HFFc6 (cell line): Measurements from ENCODE around the gene MYBPHL. TPM values are rescaled to one million over a fixed set of nuclear protein-coding genes. Genes with fewer than 3 reads are reported as not detected.

ENCODE experiments used
- DNase-seq: peaks from one replicate; pipeline ENCODE4 v3.0.0-alpha.2; 2018
- H3K27ac Mint-ChIP-seq: 2 replicates; pipeline ENCODE4 v1.8.0; 2020; ENCODE audit warnings: mild to moderate bottlenecking, mixed read lengths
- H3K27me3 Mint-ChIP-seq: 2 replicates; pipeline ENCODE4 v1.8.0; 2021; ENCODE audit warnings: mild to moderate bottlenecking, moderate library complexity, mixed read lengths; ENCODE audit not compliant: insufficient read depth
- H3K36me3 Mint-ChIP-seq: 2 replicates; pipeline ENCODE4 v1.8.0; 2021; ENCODE audit warnings: low read depth, mixed read lengths
- H3K4me1 Mint-ChIP-seq: 2 replicates; pipeline ENCODE4 v1.8.0; 2020; ENCODE audit warnings: low read depth, mixed read lengths
- H3K4me3 Mint-ChIP-seq: 2 replicates; pipeline ENCODE4 v1.8.0; 2020; ENCODE audit warnings: mild to moderate bottlenecking, moderate library complexity, mixed read lengths
- H3K9me3 Mint-ChIP-seq: 2 replicates; pipeline ENCODE4 v1.8.0; 2020; ENCODE audit warnings: mild to moderate bottlenecking, mixed read lengths
- total RNA-seq, 6 experiments: library from RNA; stranded (reverse); fragmentation: NEBNext Ultra II Directional; extraction: Animal tissue kit (Norgen Biotek cat#: 25700); gene quantifications; 2 replicates in 1 of 6; 3 replicates in 5 of 6; pipeline ENCODE4 v1.2.3, GENCODE V29; 2021
- TF ChIP-seq, protein P1 (sequence below): fragments of 200-600 bp; sonication (generic); IDR thresholded peaks from 2 replicates; pipeline ENCODE4 v1.5.0; 2021; ENCODE audit warnings: antibody characterized with exemption, mild to moderate bottlenecking

Gene MYBPHL
- total RNA-seq, 6 experiments from 2014 or later = not detected

DNA sequence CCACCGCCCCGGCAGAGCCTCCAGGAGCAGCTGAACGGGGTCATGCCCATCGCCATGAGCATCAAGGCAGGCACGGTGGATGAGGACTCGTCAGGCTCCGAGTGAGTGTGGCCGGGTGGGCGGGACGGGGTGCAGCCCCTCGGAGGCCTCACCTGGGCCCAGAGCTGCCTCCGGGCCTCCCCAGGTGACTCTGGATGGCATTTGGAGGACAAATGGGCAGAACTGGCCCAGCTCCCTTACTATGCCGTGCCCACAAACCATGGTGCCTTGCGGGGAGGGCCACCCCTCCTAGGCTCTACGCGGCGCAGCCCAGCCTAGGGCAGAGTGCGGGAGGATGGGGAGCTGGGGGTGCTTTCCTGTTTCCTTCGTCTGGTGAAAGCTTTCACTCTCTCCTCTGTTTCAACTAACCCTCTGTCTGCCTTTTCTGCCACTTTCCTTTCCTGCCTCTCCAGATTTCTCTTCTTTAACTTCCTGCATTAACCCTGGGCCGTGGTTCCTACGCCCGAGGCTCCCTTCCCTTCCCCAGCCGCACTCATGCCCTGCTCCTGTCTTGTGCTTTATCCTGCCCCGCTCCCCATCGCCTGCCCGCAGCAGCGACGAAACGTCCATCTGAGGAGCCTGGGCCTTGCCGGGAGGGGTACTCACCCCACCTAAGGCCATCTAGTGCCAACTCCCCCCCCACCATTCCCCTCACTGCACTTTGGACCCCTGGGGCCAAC lies 33.1 kb downstream of the MYBPHL start:
- TF ChIP-seq, protein P1, sequence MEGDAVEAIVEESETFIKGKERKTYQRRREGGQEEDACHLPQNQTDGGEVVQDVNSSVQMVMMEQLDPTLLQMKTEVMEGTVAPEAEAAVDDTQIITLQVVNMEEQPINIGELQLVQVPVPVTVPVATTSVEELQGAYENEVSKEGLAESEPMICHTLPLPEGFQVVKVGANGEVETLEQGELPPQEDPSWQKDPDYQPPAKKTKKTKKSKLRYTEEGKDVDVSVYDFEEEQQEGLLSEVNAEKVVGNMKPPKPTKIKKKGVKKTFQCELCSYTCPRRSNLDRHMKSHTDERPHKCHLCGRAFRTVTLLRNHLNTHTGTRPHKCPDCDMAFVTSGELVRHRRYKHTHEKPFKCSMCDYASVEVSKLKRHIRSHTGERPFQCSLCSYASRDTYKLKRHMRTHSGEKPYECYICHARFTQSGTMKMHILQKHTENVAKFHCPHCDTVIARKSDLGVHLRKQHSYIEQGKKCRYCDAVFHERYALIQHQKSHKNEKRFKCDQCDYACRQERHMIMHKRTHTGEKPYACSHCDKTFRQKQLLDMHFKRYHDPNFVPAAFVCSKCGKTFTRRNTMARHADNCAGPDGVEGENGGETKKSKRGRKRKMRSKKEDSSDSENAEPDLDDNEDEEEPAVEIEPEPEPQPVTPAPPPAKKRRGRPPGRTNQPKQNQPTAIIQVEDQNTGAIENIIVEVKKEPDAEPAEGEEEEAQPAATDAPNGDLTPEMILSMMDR = no peak
- H3K9me3 Mint-ChIP-seq = no peaks in the 10 kb centered on the region
- peaks cover 6% of the 10 kb centered on the region; the same call in 1 of the 2 replicates for H3K27me3 Mint-ChIP-seq
- no peak overlapping the region for H3K4me3 Mint-ChIP-seq
- H3K4me1 Mint-ChIP-seq = peaks cover 37% of the 10 kb centered on the region
- no peaks in the 10 kb centered on the region for H3K36me3 Mint-ChIP-seq
- no peak for DNase-seq
- H3K27ac Mint-ChIP-seq = no peak overlapping the region

DNA sequence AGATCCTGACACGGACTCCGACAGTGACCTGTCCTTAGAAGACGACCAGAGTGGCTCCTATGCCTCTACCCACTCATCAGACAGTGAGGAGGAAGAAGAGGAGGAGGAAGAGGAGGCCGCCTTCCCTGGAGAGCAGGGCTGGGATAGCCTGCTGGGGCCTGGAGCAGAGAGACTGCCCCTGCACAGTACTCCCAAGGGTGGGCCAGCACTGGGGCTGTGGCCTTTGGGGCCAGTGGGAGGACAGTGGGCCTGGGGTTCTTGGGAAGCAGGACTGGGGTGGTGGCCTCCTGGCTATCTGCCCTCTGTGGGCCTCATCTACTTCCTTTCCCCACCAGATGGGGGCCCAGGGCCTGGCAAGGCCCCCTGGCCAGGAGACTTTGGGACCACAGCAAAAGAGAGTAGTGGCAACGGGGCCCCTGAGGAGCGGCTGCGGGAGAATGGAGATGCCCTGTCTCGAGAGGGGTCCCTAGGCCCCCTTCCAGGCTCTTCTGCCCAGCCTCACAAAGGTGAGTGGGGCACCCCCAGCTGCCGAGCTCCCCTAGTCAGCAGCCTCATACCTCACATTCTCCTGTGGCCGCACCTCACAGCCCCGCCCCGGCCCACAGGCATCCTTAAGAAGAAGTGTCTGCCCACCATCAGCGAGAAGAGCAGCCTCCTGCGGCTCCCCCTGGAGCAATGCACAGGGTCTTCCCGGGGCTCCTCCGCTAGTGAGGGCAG lies 33.8 kb downstream of the MYBPHL start:
- no peaks in the 10 kb centered on the region for H3K36me3 Mint-ChIP-seq
- TF ChIP-seq, protein P1 = no peak
- H3K4me1 Mint-ChIP-seq = peaks cover 37% of the 10 kb centered on the region
- no peak overlapping the region for H3K27ac Mint-ChIP-seq
- no peak overlapping the region for H3K4me3 Mint-ChIP-seq
- H3K27me3 Mint-ChIP-seq = peaks cover 6% of the 10 kb centered on the region; the same call in 1 of the 2 replicates
- H3K9me3 Mint-ChIP-seq = no peaks in the 10 kb centered on the region
- no peak for DNase-seq

DNA sequence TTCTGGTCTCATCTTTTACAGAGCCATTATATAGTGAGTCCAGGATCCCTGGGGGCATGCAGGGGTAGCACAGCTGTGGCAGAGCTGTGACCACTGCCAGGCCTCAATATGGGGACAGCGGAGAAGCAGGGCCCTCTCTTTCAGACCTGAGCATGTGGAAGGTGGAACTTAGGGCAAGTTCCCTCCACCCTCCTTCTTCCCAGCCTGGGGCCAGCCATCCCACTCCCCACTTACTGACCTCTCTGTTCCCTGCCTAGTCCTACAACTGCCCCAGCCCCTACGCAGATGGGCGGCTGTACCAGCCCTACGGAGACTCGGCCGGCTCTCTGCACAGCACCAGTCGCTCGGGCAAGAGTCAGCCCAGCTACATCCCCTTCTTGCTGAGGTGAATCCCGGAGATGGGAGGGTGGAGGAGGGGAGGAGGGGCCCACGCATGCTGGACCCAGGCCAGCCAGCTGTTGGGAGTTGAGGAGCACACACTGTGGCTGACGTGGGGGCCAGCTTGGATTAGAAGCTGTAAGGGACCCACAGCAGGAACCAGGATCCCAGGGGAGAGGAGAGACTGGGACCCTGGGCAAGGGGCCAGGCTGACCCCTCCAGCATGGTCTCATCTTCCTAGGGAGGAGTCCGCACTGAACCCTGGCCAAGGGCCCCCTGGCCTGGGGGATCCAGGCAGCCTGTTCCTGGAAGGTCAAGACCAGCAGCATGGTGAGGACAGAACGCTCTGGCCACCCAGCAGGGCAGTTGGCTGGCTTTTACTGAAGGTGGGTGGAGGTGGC lies 34.6 kb downstream of the MYBPHL start:
- H3K4me1 Mint-ChIP-seq = peaks cover 40% of the 10 kb centered on the region
- TF ChIP-seq, protein P1 = no peak
- no peak overlapping the region for H3K27ac Mint-ChIP-seq
- no peaks in the 10 kb centered on the region for H3K9me3 Mint-ChIP-seq
- DNase-seq = no peak
- H3K36me3 Mint-ChIP-seq = no peaks in the 10 kb centered on the region
- H3K27me3 Mint-ChIP-seq = peaks cover 5% of the 10 kb centered on the region; the same call in 1 of the 2 replicates
- H3K4me3 Mint-ChIP-seq = no peak overlapping the region

DNA sequence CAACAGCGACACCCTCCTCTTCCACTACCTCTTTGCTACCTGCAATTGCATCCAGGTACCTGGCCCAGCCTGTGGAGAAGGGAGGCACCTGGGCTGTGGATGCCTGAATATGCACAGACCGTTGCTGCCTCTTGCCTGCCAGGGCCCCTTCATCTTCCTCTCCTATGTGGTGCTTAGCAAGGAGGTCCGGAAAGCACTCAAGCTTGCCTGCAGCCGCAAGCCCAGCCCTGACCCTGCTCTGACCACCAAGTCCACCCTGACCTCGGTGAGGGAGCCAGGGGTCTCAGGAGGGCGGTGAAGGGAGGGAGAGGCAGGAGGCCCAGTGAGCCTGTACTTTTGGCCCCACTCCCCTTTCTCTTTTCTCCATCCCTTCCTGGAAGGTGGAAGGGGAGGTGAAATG lies 35.4 kb downstream of the MYBPHL start:
- Mint-ChIP-seq H3K27ac (no peak overlapping the region), H3K36me3 (no peaks in the 10 kb centered on the region), H3K27me3 (peaks cover 2% of the 10 kb centered on the region; the same call in 1 of the 2 replicates), H3K4me1 (peaks cover 39% of the 10 kb centered on the region), H3K9me3 (no peaks in the 10 kb centered on the region), H3K4me3 (no peak overlapping the region)
- no peak for DNase-seq
- TF ChIP-seq, protein P1 = no peak

DNA sequence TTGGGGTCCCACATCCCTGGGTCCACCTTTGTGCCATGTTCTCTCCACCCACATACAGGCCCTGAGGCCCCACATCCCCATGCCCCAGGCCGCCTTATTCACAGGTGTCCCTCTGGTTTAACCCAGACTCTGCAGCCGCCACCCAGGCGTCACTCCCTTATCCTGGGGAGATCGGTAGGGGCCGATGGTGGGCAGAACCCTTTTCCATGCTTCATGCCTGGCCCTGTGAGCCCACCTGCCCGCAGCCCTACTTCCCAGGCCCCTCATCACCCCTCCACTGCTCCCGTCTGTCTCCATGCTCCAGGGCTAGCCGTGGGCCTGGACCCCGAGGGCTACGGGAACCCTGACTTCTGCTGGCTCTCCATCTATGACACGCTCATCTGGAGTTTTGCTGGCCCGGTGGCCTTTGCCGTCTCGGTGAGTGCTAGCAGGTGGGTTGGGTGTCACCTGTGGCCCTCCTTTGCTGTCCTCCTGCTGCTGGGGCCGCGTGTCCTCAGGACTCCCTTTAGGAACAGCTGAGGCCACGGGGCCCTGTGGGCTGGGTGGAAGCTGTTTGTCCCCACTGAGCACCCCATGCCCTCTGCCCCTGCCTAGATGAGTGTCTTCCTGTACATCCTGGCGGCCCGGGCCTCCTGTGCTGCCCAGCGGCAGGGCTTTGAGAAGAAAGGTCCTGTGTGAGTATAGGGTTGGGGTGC lies 36.0 kb downstream of the MYBPHL start:
- TF ChIP-seq, protein P1 = no peak
- Mint-ChIP-seq H3K4me1 (peaks cover 32% of the 10 kb centered on the region), H3K9me3 (no peaks in the 10 kb centered on the region), H3K27me3 (peaks cover 2% of the 10 kb centered on the region; the same call in 1 of the 2 replicates), H3K27ac (no peak overlapping the region), H3K4me3 (no peak overlapping the region), H3K36me3 (no peaks in the 10 kb centered on the region)
- DNase-seq = no peak
